Osteocyte (in vitro differentiated cells): ENCODE results near the gene PBX3. TPM values are rescaled to one million over a fixed set of nuclear protein-coding genes. Genes with fewer than 3 reads are reported as not detected.

Source experiments
- DNase-seq: peaks from one replicate; pipeline ENCODE4 v3.0.0; 2021; ENCODE audit warnings: mixed read lengths; ENCODE audit not compliant: unreplicated experiment; ENCODE audit errors: extremely low spot score
- H3K27ac Mint-ChIP-seq: one replicate; pipeline ENCODE4 v1.8.0; 2021; ENCODE audit warnings: mild to moderate bottlenecking, mixed read lengths; ENCODE audit not compliant: unreplicated experiment
- H3K27me3 Mint-ChIP-seq: one replicate; pipeline ENCODE4 v1.8.0; 2021; ENCODE audit warnings: mixed read lengths; ENCODE audit not compliant: unreplicated experiment
- H3K36me3 Mint-ChIP-seq: one replicate; pipeline ENCODE4 v1.8.0; 2021; ENCODE audit warnings: mixed read lengths; ENCODE audit not compliant: unreplicated experiment
- H3K4me1 Mint-ChIP-seq: one replicate; pipeline ENCODE4 v1.8.0; 2021; ENCODE audit warnings: mixed read lengths; ENCODE audit not compliant: unreplicated experiment
- H3K4me3 Mint-ChIP-seq: one replicate; pipeline ENCODE4 v1.8.0; 2021; ENCODE audit warnings: mild to moderate bottlenecking, moderate library complexity, mixed read lengths; ENCODE audit not compliant: unreplicated experiment
- H3K9me3 Mint-ChIP-seq: one replicate; pipeline ENCODE4 v1.8.0; 2021; ENCODE audit warnings: mixed read lengths; ENCODE audit not compliant: unreplicated experiment
- total RNA-seq: library from RNA; stranded (reverse); gene quantifications from 2 replicates; pipeline ENCODE4 v1.2.1, GENCODE V29; 2021
- TF ChIP-seq, protein P1 (sequence below): fragments of 200-600 bp; sonication (generic); IDR thresholded peaks from 2 replicates; pipeline ENCODE4 v1.5.0; 2021; ENCODE audit warnings: antibody characterized with exemption, mild to moderate bottlenecking, moderate library complexity

PBX3 gene
- total RNA-seq, 1 donor from 2014 or later = 16.0 TPM

DNA sequence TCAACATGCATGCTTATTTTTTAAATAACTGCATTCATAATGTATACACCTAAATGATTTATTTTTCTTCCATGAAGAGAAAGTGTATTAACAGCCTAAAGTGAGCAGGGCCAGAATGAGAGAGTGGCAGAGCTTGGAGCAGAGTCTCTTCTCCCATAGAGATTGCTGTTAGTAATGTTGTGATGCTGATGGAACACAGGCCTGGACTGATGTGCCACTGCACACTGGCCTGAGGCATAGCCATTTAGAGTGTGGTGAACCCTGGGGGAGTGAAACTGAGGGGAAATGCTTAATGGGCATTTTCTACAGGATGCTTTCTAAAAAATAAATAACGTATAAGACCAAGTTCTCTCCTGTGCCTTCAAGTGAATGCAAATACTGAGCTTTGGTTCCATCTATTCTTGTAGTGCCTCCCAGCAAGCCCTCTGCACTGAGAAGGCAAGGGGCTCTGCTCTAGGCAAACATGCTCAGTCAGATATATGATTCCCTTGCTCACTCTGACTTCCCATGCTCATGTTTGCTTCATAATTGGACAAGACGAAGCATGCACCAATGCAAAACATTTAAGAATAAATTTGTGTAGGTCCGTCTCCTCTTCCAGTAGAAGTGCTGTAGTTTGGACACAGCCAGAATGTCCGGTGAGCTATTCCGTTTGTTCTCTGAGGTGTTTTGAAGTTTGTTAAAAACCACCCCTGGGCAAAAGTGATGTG is 185.7 kb downstream of the PBX3 start:
- TF ChIP-seq, protein P1, sequence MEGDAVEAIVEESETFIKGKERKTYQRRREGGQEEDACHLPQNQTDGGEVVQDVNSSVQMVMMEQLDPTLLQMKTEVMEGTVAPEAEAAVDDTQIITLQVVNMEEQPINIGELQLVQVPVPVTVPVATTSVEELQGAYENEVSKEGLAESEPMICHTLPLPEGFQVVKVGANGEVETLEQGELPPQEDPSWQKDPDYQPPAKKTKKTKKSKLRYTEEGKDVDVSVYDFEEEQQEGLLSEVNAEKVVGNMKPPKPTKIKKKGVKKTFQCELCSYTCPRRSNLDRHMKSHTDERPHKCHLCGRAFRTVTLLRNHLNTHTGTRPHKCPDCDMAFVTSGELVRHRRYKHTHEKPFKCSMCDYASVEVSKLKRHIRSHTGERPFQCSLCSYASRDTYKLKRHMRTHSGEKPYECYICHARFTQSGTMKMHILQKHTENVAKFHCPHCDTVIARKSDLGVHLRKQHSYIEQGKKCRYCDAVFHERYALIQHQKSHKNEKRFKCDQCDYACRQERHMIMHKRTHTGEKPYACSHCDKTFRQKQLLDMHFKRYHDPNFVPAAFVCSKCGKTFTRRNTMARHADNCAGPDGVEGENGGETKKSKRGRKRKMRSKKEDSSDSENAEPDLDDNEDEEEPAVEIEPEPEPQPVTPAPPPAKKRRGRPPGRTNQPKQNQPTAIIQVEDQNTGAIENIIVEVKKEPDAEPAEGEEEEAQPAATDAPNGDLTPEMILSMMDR = no peak
- H3K27ac Mint-ChIP-seq = no peak overlapping the region
- H3K27me3 Mint-ChIP-seq = no peaks in the 10 kb centered on the region
- H3K4me3 Mint-ChIP-seq = no peak overlapping the region
- peaks cover 9% of the 10 kb centered on the region for H3K4me1 Mint-ChIP-seq
- H3K36me3 Mint-ChIP-seq = peaks cover 2% of the 10 kb centered on the region
- no peak for DNase-seq
- no peaks in the 10 kb centered on the region for H3K9me3 Mint-ChIP-seq

DNA sequence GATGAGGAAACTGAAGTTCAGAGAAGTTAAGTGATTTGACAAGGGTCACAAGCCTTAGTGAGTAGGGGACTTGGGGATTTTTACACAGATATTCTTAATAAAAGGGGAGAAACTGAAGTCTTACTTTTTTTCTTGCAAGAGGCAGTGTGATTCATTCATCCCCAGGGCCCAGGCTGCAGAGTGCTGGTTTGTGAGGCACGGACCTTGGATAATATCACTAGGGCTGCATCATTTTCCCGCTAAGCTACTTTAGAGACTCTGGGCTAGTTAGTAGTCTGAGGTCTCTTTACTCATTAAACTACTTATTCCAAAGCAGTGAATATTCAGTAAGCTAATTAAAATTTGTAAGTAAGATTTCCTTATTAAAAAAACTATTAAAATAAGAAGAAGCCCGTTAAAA is 195.0 kb downstream of the PBX3 start:
- Mint-ChIP-seq H3K27ac (no peak overlapping the region), H3K27me3 (no peaks in the 10 kb centered on the region), H3K36me3 (peaks cover 16% of the 10 kb centered on the region), H3K4me3 (no peak overlapping the region), H3K9me3 (peaks cover 22% of the 10 kb centered on the region), H3K4me1 (no peaks in the 10 kb centered on the region)
- TF ChIP-seq, protein P1 = no peak
- DNase-seq = no peak

DNA sequence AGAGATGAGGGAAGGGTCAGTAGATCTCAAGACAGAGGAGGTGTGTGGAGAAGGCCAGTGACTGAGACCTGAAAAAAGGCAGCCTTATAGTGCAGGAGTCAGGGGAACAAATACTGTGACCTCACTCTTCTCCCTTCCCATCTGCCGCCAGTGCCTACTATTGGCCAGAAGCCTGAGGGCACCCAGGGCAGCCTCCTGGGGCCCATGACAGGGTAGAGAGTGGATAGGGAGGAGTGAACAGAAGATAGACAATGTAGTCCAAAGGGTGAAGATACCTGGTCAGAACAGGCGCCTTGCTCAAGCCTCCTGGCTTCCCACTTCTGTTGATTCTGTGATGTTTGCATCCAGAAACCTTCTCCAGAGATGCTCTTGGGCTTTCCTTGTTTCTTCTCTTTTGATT is 196.7 kb downstream of the PBX3 start:
- Mint-ChIP-seq H3K27me3 (no peaks in the 10 kb centered on the region), H3K36me3 (peaks cover 15% of the 10 kb centered on the region), H3K27ac (no peak overlapping the region), H3K9me3 (peaks cover 22% of the 10 kb centered on the region), H3K4me3 (no peak overlapping the region), H3K4me1 (no peaks in the 10 kb centered on the region)
- TF ChIP-seq, protein P1 = no peak
- no peak for DNase-seq

DNA sequence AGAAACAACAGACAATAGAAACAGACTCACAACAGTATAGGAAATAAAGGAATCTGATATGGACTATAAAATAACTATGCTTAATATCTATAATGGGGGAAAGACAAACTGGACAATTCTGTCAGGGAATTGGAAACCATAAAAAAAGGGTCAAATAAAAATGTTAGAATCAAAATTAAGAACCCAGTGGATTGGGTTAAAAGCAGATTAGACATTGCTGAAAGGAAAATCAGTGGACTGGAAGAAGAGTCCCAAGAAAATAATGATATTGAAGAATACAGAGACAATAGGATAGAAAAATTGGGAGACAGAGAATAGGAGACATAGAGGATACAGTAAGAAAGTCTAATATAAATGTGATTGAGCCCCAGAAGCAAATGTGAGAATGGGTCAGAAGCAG is 199.2 kb downstream of the PBX3 start:
- TF ChIP-seq, protein P1 = no peak
- peaks cover 17% of the 10 kb centered on the region for H3K36me3 Mint-ChIP-seq
- H3K27ac Mint-ChIP-seq = no peak overlapping the region
- H3K4me3 Mint-ChIP-seq = no peak overlapping the region
- peaks cover 18% of the 10 kb centered on the region for H3K9me3 Mint-ChIP-seq
- H3K4me1 Mint-ChIP-seq = no peaks in the 10 kb centered on the region
- H3K27me3 Mint-ChIP-seq = no peaks in the 10 kb centered on the region
- DNase-seq = no peak

DNA sequence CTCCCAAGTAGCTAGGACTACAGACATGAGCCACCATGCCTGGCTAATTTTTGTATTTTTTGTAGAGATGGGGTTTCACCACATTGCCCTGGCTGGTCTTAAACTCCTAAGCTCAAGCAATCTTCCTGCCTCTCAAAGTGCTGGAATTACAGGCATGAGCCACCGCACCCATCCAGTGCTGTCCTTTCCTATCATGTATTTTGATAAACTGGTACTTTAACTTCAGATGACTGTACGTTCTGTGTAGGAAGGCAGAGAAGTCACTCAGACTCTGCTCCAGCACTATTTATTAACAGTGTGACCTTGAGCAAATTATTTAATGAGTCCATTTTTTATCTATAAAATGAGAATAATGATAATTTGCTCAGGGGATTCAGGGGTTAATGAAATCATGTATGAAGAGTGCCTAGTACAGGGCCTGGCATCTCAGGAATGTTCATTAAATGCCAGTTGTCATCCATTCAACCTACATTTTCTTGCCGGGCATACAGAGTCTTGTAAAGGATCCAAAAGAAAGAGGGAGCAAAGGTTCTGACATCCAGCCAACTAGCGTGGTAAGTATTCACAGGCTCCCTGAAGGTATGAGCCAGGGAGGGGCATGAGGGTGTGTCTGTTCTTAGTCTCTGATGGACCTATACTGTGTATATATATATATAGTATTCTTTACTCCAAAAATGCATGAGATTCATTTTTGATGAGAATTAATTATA is 201.9 kb downstream of the PBX3 start:
- H3K27me3 Mint-ChIP-seq = no peaks in the 10 kb centered on the region
- TF ChIP-seq, protein P1 = no peak
- no peak for DNase-seq
- H3K36me3 Mint-ChIP-seq = peaks cover 17% of the 10 kb centered on the region
- H3K9me3 Mint-ChIP-seq = peaks cover 18% of the 10 kb centered on the region
- H3K4me3 Mint-ChIP-seq = no peak overlapping the region
- no peaks in the 10 kb centered on the region for H3K4me1 Mint-ChIP-seq
- no peak overlapping the region for H3K27ac Mint-ChIP-seq
